SJCRH30 (cell line): ENCODE measurements around the gene TUBB6. TPM values are rescaled to one million over a fixed set of nuclear protein-coding genes. Genes with fewer than 3 reads are reported as not detected.
A peak's percentile ranks its signal among the peaks of the same experiment; 100 is the strongest.

Experiments used
- DNase-seq, 2 experiments: peaks; one replicate each; pipeline ENCODE4 v3.0.0-alpha.2; 2015 to 2020
- H3K27ac ChIP-seq: fragments of 250-450 bp; sonication (Bioruptor Pico); 2 replicates; pipeline ENCODE4 v1.5.1; 2020; ENCODE audit warnings: mild to moderate bottlenecking, moderate library complexity
- H3K27me3 ChIP-seq: fragments of 250-450 bp; sonication (Bioruptor Pico); 2 replicates; pipeline ENCODE4 v1.5.1; 2020; ENCODE audit warnings: mild to moderate bottlenecking, moderate library complexity
- H3K36me3 ChIP-seq: fragments of 250-450 bp; sonication (Bioruptor Pico); 2 replicates; pipeline ENCODE4 v1.5.1; 2020; ENCODE audit warnings: mild to moderate bottlenecking, moderate library complexity
- H3K4me1 ChIP-seq: fragments of 250-450 bp; sonication (Bioruptor Pico); 2 replicates; pipeline ENCODE4 v1.5.1; 2020; ENCODE audit warnings: mild to moderate bottlenecking, moderate library complexity
- H3K4me3 ChIP-seq: fragments of 250-450 bp; sonication (Bioruptor Pico); 2 replicates; pipeline ENCODE4 v1.5.1; 2020; ENCODE audit warnings: mild to moderate bottlenecking, moderate library complexity
- H3K9me3 ChIP-seq: fragments of 250-450 bp; sonication (Bioruptor Pico); replicated peaks from 2 replicates; pipeline ENCODE4 v1.5.1; 2020; ENCODE audit warnings: mild to moderate bottlenecking, moderate library complexity
- total RNA-seq: library from RNA; depleted of rRNA; stranded (reverse); fragments of >200 nt; shearing (Covaris generic); gene quantifications from 2 replicates; pipeline ENCODE4 v1.2.3, GENCODE V29; 2014

The TUBB6 gene
- total RNA-seq, 1 experiment from 2014 or later, result 127 TPM

DNA sequence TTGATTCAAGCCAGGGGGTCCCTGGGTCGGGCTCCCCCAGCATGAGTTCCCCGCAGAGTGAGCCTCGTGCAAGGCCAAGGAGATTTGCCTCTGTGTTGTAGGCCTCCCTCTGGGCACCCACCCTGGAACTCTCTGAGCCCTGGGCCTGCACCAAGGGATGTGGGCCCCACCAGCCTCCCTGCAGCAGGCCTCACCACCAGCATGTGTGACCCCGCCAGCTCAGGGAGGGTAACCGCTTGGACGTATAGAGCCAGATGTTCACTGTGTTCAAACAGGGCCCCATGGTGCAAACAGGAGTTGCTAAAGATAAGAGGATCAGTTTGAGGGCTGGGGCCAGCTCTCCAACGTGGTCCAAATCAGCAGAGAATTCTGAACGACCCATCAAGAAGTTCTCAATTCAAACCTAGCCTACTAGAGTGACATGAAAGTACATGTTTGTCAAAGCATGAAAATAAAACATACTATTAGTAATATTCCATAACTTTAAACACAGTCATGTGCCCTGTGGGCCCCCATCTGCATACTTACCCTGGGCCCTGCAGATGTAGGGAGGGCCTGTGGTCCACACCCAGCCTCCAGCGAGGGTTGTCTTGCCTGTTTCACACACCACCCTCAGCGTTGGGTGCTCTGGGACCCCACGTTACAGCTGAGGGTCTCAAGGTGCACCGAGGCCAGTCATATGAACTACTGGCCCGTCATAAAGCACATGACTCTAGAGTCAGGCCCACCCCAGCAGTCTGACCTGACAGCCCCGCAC lies 5.5 kb upstream of the TUBB6 start:
- DNase-seq, result no peak
- Histone ChIP-seq H3K27ac (no peak overlapping the region), H3K4me1 (no peaks in the 10 kb centered on the region), H3K4me3 (no peak overlapping the region), H3K27me3 (no peaks in the 10 kb centered on the region), H3K9me3 (no peaks in the 10 kb centered on the region), H3K36me3 (no peaks in the 10 kb centered on the region)

DNA sequence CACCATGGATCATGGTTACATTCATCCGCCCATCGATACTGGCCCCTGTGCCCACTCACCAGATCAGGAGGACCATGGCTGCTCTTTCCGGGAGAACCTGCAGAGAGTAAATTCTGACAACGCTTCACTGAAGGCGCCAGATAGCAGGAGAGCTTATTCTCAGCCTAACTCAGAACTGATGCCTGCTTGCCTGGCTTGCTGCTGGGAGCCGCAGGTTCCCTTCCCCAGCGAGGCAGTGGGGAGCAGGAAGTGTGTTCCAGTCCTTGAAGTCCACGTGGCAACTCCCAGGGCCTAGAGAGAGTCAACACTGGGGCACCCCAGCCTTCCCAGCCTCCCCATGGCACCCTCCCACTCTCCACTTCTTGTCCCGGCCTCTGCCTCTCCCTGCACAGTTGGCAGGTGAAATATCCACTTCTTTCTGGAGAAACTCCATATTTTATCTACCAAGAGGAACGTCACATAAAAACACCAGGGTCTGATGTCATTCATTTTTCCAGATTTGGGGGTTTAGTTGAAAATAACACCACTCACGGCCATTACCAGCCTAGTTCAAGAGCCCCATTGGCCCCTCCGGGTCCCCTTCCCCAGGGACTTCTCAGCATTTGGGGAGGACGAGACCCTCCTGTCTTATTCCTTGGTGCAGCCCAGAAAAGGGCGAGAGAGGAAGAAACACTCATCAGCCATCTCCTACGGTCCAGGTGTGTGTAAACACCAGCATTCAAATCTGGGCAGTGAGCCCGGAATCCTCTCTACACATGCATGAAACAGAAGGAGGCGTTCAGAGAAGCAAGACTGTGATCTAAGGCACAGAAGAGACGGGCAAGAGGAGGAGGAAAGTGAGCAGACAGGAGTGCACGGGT lies 3.5 kb upstream of the TUBB6 start:
- Histone ChIP-seq H3K4me1 (no peaks in the 10 kb centered on the region), H3K27me3 (no peaks in the 10 kb centered on the region), H3K9me3 (no peaks in the 10 kb centered on the region), H3K4me3 (no peak overlapping the region), H3K36me3 (peaks cover under 1% of the 10 kb centered on the region; the same call in 1 of the 2 replicates), H3K27ac (no peak overlapping the region)
- DNase-seq, result no peak

DNA sequence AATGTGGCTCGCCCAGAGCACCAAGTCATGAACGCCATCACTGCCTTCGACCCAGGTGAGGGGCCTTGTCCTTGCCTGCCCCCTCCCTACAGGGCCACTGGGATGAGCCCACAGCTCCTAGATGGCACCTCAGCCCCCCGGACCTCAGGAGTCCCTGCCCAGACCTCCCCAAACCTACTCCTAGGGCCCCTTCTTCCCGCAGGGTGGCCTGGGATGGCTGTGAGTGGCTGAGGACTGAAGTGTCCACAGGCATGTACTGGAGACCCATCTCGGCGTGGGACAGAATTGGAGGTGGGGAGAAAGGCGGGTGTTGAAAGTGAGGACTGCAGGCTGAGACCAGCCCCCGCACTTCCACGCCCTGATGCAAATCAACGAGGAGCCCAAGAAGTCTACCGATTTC lies 2.8 kb upstream of the TUBB6 start:
- Histone ChIP-seq H3K4me1 (no peaks in the 10 kb centered on the region), H3K9me3 (no peaks in the 10 kb centered on the region), H3K4me3 (no peak overlapping the region), H3K27ac (no peak overlapping the region), H3K36me3 (peaks cover 4% of the 10 kb centered on the region), H3K27me3 (no peaks in the 10 kb centered on the region)
- DNase-seq, result no peak

DNA sequence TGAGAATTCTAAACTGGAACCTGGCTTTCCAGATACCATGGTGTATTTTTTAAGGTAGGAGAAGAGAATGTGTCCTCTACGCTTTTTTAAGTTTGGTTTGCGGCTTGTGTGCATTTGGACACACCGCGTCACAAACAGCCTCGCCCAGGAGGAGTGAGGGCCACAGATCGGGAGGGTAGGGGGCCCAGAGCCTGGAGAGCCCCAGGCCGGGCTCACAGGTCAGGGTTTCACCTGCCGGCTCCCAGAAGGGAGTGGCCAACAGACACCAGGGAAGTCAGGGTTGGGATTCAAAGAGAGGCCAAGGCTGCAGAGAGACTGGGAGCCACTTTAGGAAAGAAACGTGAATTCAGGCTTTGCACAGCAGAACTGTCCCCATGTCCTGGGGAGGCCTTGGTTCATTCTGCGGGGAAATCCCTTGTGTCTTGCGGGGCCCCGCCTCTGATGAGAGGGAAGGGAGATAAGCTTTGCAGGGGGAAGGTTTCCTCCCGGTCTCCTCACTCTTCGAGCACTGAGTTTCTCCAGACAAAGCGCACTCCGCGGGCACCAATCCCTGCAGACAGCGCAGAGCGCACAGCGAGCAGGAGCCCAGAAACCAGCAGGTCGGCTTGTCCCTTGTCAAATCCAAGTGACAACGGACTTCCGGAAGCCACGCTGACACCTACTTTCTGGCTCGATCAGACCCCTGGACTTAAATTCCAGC lies 2.0 kb upstream of the TUBB6 start:
- no peak for DNase-seq
- H3K9me3 ChIP-seq, result no peaks in the 10 kb centered on the region
- no peaks in the 10 kb centered on the region for H3K4me1 ChIP-seq
- H3K27ac ChIP-seq, result no peak overlapping the region
- H3K4me3 ChIP-seq, result no peak overlapping the region
- H3K36me3 ChIP-seq, result peaks cover 9% of the 10 kb centered on the region
- no peaks in the 10 kb centered on the region for H3K27me3 ChIP-seq

DNA sequence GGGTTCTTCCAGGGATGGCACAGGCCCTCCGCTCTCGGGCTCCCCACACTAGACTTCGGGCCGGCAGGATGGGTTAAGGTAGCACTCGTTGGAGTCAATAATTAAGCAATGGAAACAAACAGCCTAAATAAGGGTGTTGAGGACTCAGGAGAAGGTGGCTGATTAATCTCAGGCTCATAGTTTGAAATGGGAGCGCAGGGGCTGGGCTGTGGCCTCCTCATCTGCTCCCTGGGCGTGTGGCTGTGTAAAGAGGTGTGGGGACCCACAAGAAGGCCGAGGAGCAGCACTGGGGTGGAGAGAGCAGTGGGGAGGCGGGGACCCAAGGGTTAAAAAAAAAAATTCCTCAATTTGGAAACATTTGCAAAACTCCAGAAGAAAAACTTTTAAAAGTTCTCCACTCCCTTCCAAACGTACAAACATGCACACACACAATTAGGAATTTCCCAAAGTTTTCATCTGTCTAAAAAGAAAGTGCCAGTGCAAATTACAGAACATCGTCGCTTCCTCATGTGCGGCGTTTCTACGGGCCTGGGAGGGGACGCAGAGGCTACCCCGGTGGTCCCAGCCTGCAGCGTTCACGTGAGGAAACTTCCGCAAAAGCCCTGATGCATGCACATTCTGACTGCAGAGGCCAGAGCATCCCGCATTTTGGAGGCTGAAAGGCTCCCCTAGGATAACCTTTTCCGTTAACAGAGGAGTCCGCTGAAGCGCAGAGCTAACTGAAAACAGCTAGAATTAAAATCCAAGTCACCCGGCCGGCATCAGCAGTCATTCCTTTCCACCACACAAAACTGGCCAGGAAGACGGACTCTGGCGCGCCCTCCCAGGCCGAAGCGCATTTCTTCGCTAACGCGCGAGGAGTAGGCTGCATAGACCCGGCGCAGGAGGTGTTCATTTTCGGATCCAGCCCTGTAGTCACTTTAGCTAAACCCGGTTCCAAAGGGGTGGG lies 1.0 kb upstream of the TUBB6 start:
- no peaks in the 10 kb centered on the region for H3K9me3 ChIP-seq

DNA sequence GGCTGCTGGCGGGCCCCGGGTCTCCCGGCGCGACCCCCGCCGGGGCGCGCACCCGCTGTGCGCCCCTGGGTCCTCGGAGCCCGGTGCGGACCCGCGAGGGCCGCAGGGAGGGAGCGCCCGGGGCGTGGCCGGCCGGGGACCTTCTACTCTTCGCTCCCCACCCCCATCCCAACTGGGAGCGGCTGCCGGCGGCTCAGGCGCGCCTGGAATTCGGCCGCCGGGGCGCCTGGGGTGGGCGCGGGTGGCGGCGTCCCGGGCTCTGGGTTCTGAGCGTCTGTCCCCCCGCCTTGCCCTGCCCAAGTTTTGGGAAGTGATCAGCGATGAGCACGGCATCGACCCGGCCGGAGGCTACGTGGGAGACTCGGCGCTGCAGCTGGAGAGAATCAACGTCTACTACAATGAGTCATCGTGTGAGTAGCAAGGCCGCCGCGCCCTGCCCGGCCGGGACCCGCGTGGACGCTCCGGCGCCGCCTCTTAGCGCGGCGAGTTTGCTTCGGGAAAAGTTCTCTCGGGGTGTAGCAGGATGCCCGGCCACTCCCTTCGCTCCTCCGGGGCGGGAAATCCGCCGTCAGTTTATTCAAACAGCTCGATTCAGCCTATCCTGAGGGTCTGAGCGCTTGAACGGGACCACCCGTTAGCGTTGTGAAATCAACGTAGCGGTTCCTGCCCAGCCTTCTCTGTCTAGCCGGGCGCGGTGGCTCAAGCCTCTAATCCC lies 502 bp downstream of the TUBB6 start:
- peak overlapping the region; percentile 75 for H3K4me3 ChIP-seq
- no peaks in the 10 kb centered on the region for H3K4me1 ChIP-seq
- H3K9me3 ChIP-seq, result no peaks in the 10 kb centered on the region
- peaks cover 31% of the 10 kb centered on the region for H3K36me3 ChIP-seq
- no peaks in the 10 kb centered on the region for H3K27me3 ChIP-seq
- DNase-seq, result peak; percentile 66
- peak overlapping the region; percentile 67 for H3K27ac ChIP-seq

More for the DNA sequence above, 1.0 kb upstream of the TUBB6 start:
- no peaks in the 10 kb centered on the region for H3K27me3 ChIP-seq
- DNase-seq, result no peak
- no peaks in the 10 kb centered on the region for H3K4me1 ChIP-seq
- no peak overlapping the region for H3K4me3 ChIP-seq
- peaks cover 18% of the 10 kb centered on the region for H3K36me3 ChIP-seq
- no peak overlapping the region for H3K27ac ChIP-seq

DNA sequence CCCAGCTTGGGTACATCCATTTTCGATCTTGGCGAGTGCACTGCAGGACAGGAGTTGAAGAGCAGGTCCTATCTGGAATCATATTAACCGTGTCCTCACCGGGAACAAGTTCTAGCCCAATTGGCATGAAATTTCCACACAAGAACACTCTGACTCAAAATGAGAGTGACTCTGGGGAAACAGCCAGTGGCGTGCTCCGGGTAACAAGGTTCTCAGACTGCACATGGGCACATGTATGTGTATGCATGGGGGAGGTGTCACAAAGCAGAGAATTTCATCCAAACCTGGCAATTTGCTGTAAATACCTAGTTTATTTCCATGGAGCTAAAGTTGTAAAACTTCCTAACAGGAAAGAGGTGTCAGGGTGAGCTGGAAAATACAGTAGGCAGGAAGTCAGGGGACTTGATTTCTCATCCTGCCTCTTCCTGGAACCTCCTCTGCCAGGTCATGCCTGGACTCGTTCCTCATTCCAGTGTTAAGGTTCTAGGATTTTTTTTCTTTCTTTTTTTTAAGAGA lies 1.7 kb downstream of the TUBB6 start:
- peaks cover 36% of the 10 kb centered on the region for H3K36me3 ChIP-seq

DNA sequence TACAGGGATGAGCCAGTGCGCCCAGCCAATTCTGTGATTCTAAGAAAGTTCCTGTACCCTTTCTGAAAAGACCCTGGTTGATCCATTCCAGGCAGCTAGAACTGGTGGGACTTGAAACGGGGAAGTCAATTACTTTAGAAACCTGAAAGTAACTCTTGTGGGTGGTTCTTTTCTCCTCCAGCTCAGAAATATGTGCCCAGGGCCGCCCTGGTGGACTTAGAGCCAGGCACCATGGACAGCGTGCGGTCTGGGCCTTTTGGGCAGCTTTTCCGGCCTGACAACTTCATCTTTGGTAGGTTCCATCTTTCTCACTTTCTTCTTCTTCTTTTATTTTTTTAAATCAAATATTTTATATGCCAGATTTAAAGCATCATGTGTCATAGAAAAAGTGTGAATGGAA lies 2.7 kb downstream of the TUBB6 start:
- Histone ChIP-seq H3K4me3 (no peak overlapping the region), H3K4me1 (no peaks in the 10 kb centered on the region), H3K27ac (no peak overlapping the region), H3K36me3 (peaks cover 36% of the 10 kb centered on the region), H3K9me3 (no peaks in the 10 kb centered on the region), H3K27me3 (no peaks in the 10 kb centered on the region)
- no peak for DNase-seq

More for the DNA sequence above, 1.7 kb downstream of the TUBB6 start:
- H3K4me3 ChIP-seq, result peak overlapping the region; percentile 75
- no peaks in the 10 kb centered on the region for H3K9me3 ChIP-seq
- H3K27ac ChIP-seq, result no peak overlapping the region
- no peak for DNase-seq
- no peaks in the 10 kb centered on the region for H3K4me1 ChIP-seq
- H3K27me3 ChIP-seq, result no peaks in the 10 kb centered on the region

DNA sequence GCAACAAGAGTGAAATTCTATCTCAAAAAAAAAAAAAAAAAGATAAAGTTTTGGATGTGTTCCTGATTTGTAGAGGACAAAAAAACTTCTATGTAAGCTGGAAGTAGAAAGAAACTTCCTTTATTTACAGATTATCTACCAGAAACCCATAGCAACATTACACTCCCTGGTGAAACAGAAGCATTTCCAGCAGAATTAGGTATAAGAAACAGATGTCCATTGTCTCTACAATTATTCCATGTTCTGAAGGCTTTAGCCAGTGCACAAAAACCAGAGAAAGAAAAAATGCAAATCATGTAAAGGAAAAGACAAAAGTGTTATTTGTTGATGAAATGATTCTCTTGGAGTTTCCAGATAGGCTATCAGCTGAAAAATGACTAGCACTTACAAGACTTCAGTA lies 4.9 kb downstream of the TUBB6 start:
- Histone ChIP-seq H3K9me3 (no peaks in the 10 kb centered on the region), H3K27me3 (no peaks in the 10 kb centered on the region), H3K27ac (no peak overlapping the region), H3K4me1 (no peaks in the 10 kb centered on the region), H3K4me3 (no peak overlapping the region), H3K36me3 (peaks cover 47% of the 10 kb centered on the region)
- DNase-seq, result no peak

DNA sequence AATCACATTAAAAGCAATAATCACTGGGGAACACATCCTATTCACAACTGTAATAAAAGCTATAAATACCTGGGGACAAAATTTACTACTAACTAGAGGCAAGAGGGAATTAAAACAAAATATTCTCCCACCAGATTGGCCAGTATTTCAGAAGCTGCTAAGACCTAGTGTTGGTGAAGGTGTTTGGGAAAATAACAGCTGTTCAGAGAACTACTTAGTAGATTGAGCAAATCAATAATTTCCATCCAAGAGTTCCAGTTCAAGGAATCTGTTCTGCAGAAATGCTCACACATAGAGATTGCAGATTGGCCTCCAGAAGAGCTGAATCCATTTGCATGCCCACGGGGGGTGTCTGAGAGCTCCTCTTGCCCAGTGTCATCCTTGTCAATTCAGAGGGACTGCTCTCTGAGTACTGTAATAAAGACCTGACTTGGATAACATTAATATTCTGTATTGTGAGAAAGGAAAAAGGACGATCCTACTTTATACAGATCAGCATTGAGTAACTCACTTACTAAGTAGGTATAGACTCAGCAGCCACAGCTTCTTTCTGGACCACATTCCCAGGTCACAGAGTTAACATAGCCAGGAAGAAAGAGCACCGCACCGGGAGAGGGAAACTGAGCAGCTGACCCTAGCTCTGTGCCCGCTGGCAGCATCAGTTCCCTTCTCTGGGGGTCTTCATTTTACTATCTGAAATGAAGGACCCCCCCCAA lies 5.6 kb downstream of the TUBB6 start:
- Histone ChIP-seq H3K4me1 (no peaks in the 10 kb centered on the region), H3K36me3 (peaks cover 47% of the 10 kb centered on the region), H3K27ac (no peak overlapping the region), H3K27me3 (no peaks in the 10 kb centered on the region), H3K4me3 (no peak overlapping the region), H3K9me3 (no peaks in the 10 kb centered on the region)
- no peak for DNase-seq

DNA sequence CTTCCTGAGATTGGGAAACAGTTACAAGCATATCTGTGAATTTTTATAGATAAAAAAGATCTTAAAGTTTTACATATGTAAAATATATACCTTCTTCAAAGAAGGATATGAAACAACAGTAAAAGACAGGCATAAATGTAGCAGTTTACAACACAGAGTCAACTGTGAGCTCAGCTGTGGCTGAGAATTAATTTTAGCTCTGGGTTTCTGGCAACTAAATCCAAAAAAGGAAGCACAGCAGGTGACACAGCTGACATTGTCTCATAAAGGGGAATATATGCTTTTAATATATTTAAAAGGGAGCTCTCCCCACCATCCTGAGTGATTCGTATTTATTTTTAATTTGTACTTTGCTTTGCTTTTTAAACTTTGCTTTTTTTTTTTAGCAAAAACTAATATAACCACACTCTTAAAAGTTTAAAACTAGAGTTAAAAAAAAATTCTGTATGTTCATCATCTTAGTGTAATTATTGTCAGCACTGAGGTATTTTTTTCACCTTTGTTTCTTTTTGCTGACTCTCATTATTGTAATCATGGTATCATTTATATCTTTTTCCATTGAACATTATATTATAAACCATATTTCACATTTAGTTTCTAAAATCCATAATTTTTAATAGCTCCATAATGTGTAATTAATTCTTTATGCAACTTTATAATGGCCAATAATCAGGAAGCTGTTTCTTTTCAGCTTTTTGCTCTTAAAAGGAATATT lies 6.7 kb downstream of the TUBB6 start:
- no peak for DNase-seq
- no peaks in the 10 kb centered on the region for H3K4me1 ChIP-seq
- no peak overlapping the region for H3K27ac ChIP-seq
- no peak overlapping the region for H3K4me3 ChIP-seq
- H3K27me3 ChIP-seq, result no peaks in the 10 kb centered on the region
- no peaks in the 10 kb centered on the region for H3K9me3 ChIP-seq
- H3K36me3 ChIP-seq, result peaks cover 45% of the 10 kb centered on the region

DNA sequence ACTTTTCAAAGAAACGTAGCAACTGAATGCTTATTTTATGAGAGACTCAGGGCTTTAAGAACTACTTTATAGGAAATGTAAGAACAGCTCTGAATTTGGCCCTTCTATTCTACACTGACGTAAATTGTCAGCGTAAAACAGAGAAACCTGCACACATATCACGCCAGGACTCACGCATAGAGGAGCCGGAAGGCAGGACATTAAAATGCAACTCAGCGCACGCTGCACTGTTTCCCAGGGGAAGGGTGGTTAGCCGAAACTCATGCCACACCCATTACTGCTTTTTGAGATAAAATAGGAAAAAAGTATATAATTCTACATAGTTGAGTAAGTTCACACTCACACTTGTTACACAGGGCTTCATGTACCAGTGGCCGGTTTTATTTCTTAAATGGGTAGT lies 7.4 kb downstream of the TUBB6 start:
- Histone ChIP-seq H3K4me3 (no peak overlapping the region), H3K4me1 (no peaks in the 10 kb centered on the region), H3K9me3 (no peaks in the 10 kb centered on the region), H3K36me3 (peaks cover 45% of the 10 kb centered on the region), H3K27me3 (no peaks in the 10 kb centered on the region), H3K27ac (no peak overlapping the region)
- DNase-seq, result no peak
